MG63 (cell line): Measurements from ENCODE around the gene CYP3A4. TPM values are rescaled to one million over a fixed set of nuclear protein-coding genes. Genes with fewer than 3 reads are reported as not detected.
A peak's percentile ranks its signal among the peaks of the same experiment; 100 is the strongest.
"Not testable (repeated sequence)": the region's sequence is repeated elsewhere in the genome, so short reads cannot be mapped to it uniquely, and the experiment has no call there.

ENCODE experiments used
- DNase-seq: peaks from one replicate; pipeline ENCODE4 v3.0.0-alpha.2; 2020
- H3K27me3 ChIP-seq: fragments of 250-450 bp; sonication (Bioruptor Pico); 2 replicates; pipeline ENCODE4 v1.5.1; 2020; ENCODE audit warnings: mild to moderate bottlenecking, moderate library complexity
- H3K36me3 ChIP-seq: fragments of 250-450 bp; sonication (Bioruptor Pico); 2 replicates; pipeline ENCODE4 v1.5.1; 2020; ENCODE audit warnings: mild to moderate bottlenecking, moderate library complexity
- H3K4me3 ChIP-seq: fragments of 250-450 bp; sonication (Bioruptor Pico); 2 replicates; pipeline ENCODE4 v1.5.1; 2020; ENCODE audit warnings: mild to moderate bottlenecking, moderate library complexity
- H3K9me3 ChIP-seq: fragments of 250-450 bp; sonication (Bioruptor Pico); 2 replicates; pipeline ENCODE4 v1.5.1; 2020; ENCODE audit warnings: mild to moderate bottlenecking, moderate library complexity
- total RNA-seq: library from RNA; depleted of rRNA; stranded (reverse); fragments of >200 nt; shearing (Covaris generic); gene quantifications from 2 replicates; pipeline ENCODE4 v1.2.3, GENCODE V29; 2014; ENCODE audit warnings: low replicate concordance

Gene CYP3A4
- total RNA-seq, 1 experiment from 2014 or later: not detected

GRCh38 chr7:99773395-99773794 lies 10.6 kb downstream of the CYP3A4 start:
- H3K9me3 ChIP-seq, DNase-seq, H3K36me3 ChIP-seq, H3K27me3 ChIP-seq, H3K4me3 ChIP-seq: not testable (repeated sequence)

GRCh38 chr7:99772565-99772964 lies 11.4 kb downstream of the CYP3A4 start:
- Histone ChIP-seq H3K36me3 (no peaks in the 10 kb centered on the region), H3K9me3 (no peaks in the 10 kb centered on the region), H3K27me3 (no peaks in the 10 kb centered on the region), H3K4me3 (no peak overlapping the region)
- DNase-seq: no peak

GRCh38 chr7:99769494-99769893 lies 14.5 kb downstream of the CYP3A4 start:
- not testable (repeated sequence) for H3K27me3 ChIP-seq, H3K36me3 ChIP-seq, H3K4me3 ChIP-seq, DNase-seq, H3K9me3 ChIP-seq

- no peak for DNase-seq
- Histone ChIP-seq H3K9me3 (no peaks in the 10 kb centered on the region), H3K4me3 (no peak overlapping the region), H3K36me3 (no peaks in the 10 kb centered on the region), H3K27me3 (no peaks in the 10 kb centered on the region)
Measured at GRCh38 chr7:99768471-99768870, 15.5 kb downstream of the CYP3A4 start.

DNA sequence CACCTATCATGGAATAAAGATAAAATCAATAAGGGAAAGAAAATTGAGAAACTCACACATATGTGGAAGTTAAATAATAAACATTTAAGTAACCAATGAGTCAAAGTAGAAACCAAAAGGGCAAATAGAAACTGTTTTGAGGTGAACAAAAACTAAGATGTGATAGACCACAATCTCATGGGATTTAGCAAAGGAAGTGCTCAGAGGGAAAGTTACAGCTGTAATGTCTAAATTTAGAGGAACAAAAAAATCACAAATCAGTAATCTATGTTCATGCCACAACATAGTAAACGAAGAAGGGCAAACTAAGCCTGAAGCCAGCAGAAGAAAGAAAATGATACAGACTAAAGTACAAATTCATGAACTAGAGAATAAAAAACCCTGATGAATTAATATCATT lies 16.3 kb downstream of the CYP3A4 start:
- Histone ChIP-seq H3K36me3 (no peaks in the 10 kb centered on the region), H3K9me3 (no peaks in the 10 kb centered on the region), H3K27me3 (no peaks in the 10 kb centered on the region), H3K4me3 (no peak overlapping the region)
- no peak for DNase-seq

DNA sequence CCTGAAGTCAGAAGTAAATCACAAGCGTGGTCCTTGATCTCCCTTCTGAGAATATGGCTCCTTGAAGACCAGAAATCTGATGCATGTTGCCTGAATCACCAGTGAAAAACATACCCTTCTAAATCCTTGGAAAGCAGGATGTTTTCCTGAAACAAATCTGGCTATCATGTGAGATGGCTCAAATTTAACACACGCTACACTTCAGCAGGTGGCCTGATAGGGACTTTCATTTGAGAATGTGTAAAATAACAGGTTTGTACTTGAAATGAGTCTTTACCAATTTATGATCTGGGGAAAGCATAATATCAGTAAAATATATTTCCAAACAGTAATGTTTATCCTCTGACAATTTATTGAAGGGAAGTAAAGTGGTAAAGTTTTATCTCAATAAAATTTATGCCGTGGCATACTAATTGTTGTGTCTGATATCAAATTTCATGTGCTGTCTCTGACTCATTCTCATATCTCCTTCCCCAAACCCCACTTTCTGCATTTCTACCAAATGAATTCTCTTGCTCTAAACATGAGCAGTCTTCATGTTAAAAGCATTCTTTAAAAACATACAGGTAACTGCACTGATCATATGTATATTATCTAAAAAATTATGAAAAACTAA lies 17.4 kb downstream of the CYP3A4 start:
- H3K9me3 ChIP-seq: no peaks in the 10 kb centered on the region
- H3K36me3 ChIP-seq: no peaks in the 10 kb centered on the region
- H3K4me3 ChIP-seq: no peak overlapping the region
- DNase-seq: no peak
- no peaks in the 10 kb centered on the region for H3K27me3 ChIP-seq

GRCh38 chr7:99764478-99764877 lies 19.5 kb downstream of the CYP3A4 start:
- Histone ChIP-seq H3K9me3 (no peaks in the 10 kb centered on the region), H3K36me3 (no peaks in the 10 kb centered on the region), H3K4me3 (no peak overlapping the region), H3K27me3 (no peaks in the 10 kb centered on the region)
- DNase-seq: no peak

DNA sequence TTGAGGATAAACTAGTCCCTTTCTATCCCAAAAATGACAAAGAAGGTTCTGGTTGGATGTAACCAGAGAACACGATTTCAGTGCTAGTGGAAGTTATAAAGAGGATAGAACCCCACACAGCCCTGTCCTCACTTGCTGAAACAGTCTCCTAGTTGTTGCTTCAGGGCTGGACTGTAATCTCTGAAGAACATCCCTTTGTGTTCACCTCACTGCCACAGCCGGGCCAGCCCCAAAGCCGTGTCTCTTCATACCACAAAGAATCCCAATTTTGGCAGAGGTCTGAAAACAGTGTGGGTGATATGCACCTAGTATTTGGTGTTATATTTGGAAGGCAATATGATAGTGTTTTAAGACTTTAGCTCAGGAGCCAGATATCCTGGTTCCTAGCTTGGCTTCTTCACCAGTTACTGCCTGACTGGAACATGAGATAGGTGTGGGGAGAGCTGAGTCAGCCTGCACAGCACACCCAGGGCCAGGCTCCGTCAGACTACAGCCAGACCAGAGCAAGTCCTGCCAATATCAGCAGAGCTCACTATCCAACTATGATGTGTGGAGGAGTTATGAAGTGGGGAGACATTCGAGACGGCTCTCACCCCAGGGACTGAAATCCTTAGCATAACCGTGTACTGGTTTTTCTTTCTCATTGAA lies 21.2 kb downstream of the CYP3A4 start:
- H3K27me3 ChIP-seq: no peaks in the 10 kb centered on the region
- no peaks in the 10 kb centered on the region for H3K36me3 ChIP-seq
- no peaks in the 10 kb centered on the region for H3K9me3 ChIP-seq
- H3K4me3 ChIP-seq: no peak overlapping the region
- DNase-seq: peak; percentile 92

DNA sequence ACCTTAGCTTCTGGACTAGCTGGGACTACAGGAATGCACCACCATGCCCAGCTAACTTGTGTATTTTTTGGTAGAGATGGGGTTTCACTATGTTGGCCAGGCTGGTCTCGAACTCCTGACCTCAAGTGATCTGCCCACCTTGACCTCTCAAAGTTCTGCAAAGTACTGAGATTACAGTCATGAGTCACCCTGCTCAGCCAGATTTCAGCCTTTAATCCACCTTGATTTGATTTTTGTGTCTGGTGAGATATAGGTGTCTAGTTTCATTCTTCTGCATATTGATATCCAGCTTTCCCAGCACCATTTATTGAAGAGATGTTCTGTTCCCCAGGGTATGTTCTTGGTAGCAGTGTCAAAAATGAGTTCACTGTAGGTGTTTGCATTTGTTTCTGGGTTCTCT lies 28.9 kb downstream of the CYP3A4 start:
- no peak for DNase-seq
- H3K9me3 ChIP-seq: no peaks in the 10 kb centered on the region

DNA sequence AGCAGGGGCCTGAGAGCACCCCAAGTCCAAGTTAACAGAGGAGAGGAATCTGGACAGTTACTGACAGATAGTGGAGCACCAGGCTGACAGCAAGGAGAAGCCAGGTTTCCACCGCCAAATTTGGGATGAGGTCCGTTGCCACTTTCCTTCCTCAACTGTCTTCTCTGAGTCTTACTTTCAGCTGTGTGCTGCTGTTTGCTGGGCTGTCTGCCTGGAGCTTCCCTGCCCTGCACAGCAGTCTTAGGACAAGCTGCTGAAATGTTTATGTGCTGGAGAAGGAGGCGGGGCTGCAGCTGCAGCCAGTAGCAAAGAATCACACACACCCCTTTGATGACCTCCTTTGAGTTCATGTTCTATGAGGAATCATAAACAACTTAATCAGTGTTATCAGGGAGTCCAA lies 31.6 kb downstream of the CYP3A4 start:
- Histone ChIP-seq H3K36me3 (no peaks in the 10 kb centered on the region), H3K4me3 (no peak overlapping the region), H3K9me3 (no peaks in the 10 kb centered on the region), H3K27me3 (no peaks in the 10 kb centered on the region)
- DNase-seq: peak; percentile 30

More for the DNA sequence above, 28.9 kb downstream of the CYP3A4 start:
- Histone ChIP-seq H3K27me3 (no peaks in the 10 kb centered on the region), H3K4me3 (no peak overlapping the region), H3K36me3 (no peaks in the 10 kb centered on the region)

DNA sequence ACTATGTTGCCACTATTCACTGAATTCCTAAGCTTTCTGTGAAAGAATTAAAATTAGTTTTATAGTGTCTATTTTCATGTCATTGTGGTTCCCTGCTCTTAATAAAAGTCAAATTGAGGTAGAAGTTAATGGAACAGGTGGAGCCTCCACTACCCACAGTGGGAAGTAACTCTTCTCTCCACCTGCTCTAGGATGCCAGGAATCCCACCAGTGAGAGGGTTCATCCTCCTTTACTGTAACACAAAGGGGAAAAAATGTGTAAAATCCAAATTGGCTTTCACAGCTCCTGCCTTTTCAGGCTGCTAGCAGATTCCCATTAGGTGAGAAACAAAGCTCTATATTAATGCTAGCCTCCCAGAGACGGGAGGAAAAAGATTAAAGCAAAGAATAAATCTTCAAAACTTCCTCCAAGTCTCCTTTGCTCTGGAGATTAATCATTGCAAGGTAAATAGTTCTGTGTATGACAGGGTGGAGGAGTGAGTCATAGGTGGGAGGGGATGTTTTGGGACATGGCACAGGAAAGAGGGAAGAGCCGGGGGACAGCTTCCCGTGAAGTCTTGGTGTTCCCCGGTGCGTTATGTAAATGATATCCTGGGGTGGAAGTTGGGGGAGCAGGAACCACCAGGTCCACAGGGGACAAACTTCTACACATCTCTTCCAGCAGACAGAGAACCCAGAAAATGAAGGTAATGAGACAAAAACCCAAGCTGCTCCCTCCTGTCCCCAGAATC lies 32.5 kb downstream of the CYP3A4 start:
- not testable (repeated sequence) for H3K9me3 ChIP-seq, H3K36me3 ChIP-seq, H3K27me3 ChIP-seq, H3K4me3 ChIP-seq
- DNase-seq: peak; percentile 16

- H3K27me3 ChIP-seq: no peaks in the 10 kb centered on the region
- no peaks in the 10 kb centered on the region for H3K9me3 ChIP-seq
- no peak overlapping the region for H3K4me3 ChIP-seq
- no peak for DNase-seq
- H3K36me3 ChIP-seq: no peaks in the 10 kb centered on the region
Measured at GRCh38 chr7:99748846-99749579, 35.0 kb downstream of the CYP3A4 start.

GRCh38 chr7:99746915-99747314 lies 37.1 kb downstream of the CYP3A4 start:
- not testable (repeated sequence) for H3K9me3 ChIP-seq, H3K36me3 ChIP-seq, H3K4me3 ChIP-seq, H3K27me3 ChIP-seq, DNase-seq

- not testable (repeated sequence) for H3K36me3 ChIP-seq, H3K9me3 ChIP-seq, H3K4me3 ChIP-seq, H3K27me3 ChIP-seq, DNase-seq
Measured at GRCh38 chr7:99745395-99745794, 38.6 kb downstream of the CYP3A4 start.

GRCh38 chr7:99742737-99743394 lies 41.1 kb downstream of the CYP3A4 start:
- Histone ChIP-seq H3K4me3 (no peak overlapping the region), H3K36me3 (no peaks in the 10 kb centered on the region), H3K27me3 (no peaks in the 10 kb centered on the region), H3K9me3 (no peaks in the 10 kb centered on the region)
- DNase-seq: no peak

GRCh38 chr7:99741441-99741795 lies 42.6 kb downstream of the CYP3A4 start:
- no peak for DNase-seq
- Histone ChIP-seq H3K9me3 (no peaks in the 10 kb centered on the region), H3K4me3 (no peak overlapping the region), H3K36me3 (no peaks in the 10 kb centered on the region), H3K27me3 (no peaks in the 10 kb centered on the region)
